ENCODE data around the gene WDFY3. TPM values are rescaled to one million over a fixed set of nuclear protein-coding genes. Genes with fewer than 3 reads are reported as not detected.

The WDFY3 gene
- total and polyA plus RNA-seq, 2 donors (not counting 1 experiment from before 2014, with no cell fraction given) = 0.05 to 0.36 TPM

GRCh38 chr4:84697159-84697558 is 269.3 kb downstream of the WDFY3 start:
- ATAC-seq (ENCODE audit: low read depth) = no peak
- no peak overlapping the region for H3K4me3 ChIP-seq (ENCODE audit: control extremely low read depth in 1 of 5, extremely low read depth in 1 of 5, insufficient read depth in 1 of 5, low read depth in 2 of 5, low read length in 4 of 5)
- H3K79me2 ChIP-seq (ENCODE audit: control insufficient read depth, insufficient read depth, low read length) = no peaks in the 10 kb centered on the region
- H3K27me3 ChIP-seq (replicated peaks in 1 of 4; ENCODE audit: control extremely low read depth in 1 of 4, control insufficient read depth in 3 of 4, insufficient read depth in 4 of 4, low read length in 3 of 4) = no peaks in the 10 kb centered on the region
- Mint-ChIP-seq H3K27ac (no peak overlapping the region), H3K27me3 (no peaks in the 10 kb centered on the region), H3K4me1 (no peaks in the 10 kb centered on the region), H3K4me3 (no peak overlapping the region), H3K9me3 (ENCODE audit: insufficient read depth) (no peaks in the 10 kb centered on the region)
- peaks cover 0 to 5% (median 0%) of the 10 kb centered on the region in 3 donors for H3K9me3 ChIP-seq (ENCODE audit: control extremely low read depth in 1 of 3, control insufficient read depth in 2 of 3, insufficient read depth in 1 of 3, low read length in 2 of 3)
- no peaks in the 10 kb centered on the region for H3K36me3 ChIP-seq (replicated peaks in 1 of 2; ENCODE audit: control extremely low read depth in 1 of 2, control insufficient read depth in 1 of 2, extremely low read depth in 1 of 2, insufficient read depth in 2 of 2, low read length in 1 of 2)
- no peaks in the 10 kb centered on the region for H3K4me1 ChIP-seq (ENCODE audit: control insufficient read depth in 2 of 2, insufficient read depth in 2 of 2, low read length in 2 of 2)
- no peaks in the 10 kb centered on the region for H4K20me1 ChIP-seq (ENCODE audit: control insufficient read depth, insufficient read depth, low read length, poor library complexity, severe bottlenecking)
- TF ChIP-seq EZH2 (IDR thresholded peaks at IDR 0.05; ENCODE audit: borderline replicate concordance, insufficient read depth, low read depth, low read length, poor library complexity, severe bottlenecking) = no peak
- TF ChIP-seq CTCF (IDR thresholded peaks at IDR 0.05) = no peak
- H3K4me2 ChIP-seq (replicated peaks; ENCODE audit: low read depth, low read length, poor library complexity, severe bottlenecking) = no peak overlapping the region
- DNase-seq = no peak
- CTCF ChIA-PET = no interaction called here
- no peak overlapping the region for H2AFZ ChIP-seq (ENCODE audit: insufficient read depth, low read depth, low read length, poor library complexity, severe bottlenecking)
- intact Hi-C loops (cut with micrococcal nuclease) = no loop called here
- H3K9ac ChIP-seq (ENCODE audit: low read length) = no peak overlapping the region
- POLR2A ChIA-PET = no interaction called here
- WGBS (ENCODE audit: insufficient coverage) = no CpG with 5 or more reads among the region's 2 CpGs
- H3K27ac ChIP-seq (ENCODE audit: low read length in 2 of 2) = no peak overlapping the region

- Histone ChIP-seq H3K27me3 (replicated peaks in 1 of 4; ENCODE audit: control extremely low read depth in 1 of 4, control insufficient read depth in 3 of 4, insufficient read depth in 4 of 4, low read length in 3 of 4) (no peaks in the 10 kb centered on the region), H3K4me3 (ENCODE audit: control extremely low read depth in 1 of 5, extremely low read depth in 1 of 5, insufficient read depth in 1 of 5, low read depth in 2 of 5, low read length in 4 of 5) (no peak overlapping the region), H2AFZ (ENCODE audit: insufficient read depth, low read depth, low read length, poor library complexity, severe bottlenecking) (no peak overlapping the region), H3K4me2 (replicated peaks; ENCODE audit: low read depth, low read length, poor library complexity, severe bottlenecking) (no peak overlapping the region), H3K36me3 (replicated peaks in 1 of 2; ENCODE audit: control extremely low read depth in 1 of 2, control insufficient read depth in 1 of 2, extremely low read depth in 1 of 2, insufficient read depth in 2 of 2, low read length in 1 of 2) (no peaks in the 10 kb centered on the region), H3K79me2 (ENCODE audit: control insufficient read depth, insufficient read depth, low read length) (no peaks in the 10 kb centered on the region), H3K27ac (ENCODE audit: low read length in 2 of 2) (no peak overlapping the region), H4K20me1 (ENCODE audit: control insufficient read depth, insufficient read depth, low read length, poor library complexity, severe bottlenecking) (no peaks in the 10 kb centered on the region), H3K9me3 (ENCODE audit: control extremely low read depth in 1 of 3, control insufficient read depth in 2 of 3, insufficient read depth in 1 of 3, low read length in 2 of 3) (no peaks in the 10 kb centered on the region), H3K9ac (ENCODE audit: low read length) (no peak overlapping the region), H3K4me1 (ENCODE audit: control insufficient read depth in 2 of 2, insufficient read depth in 2 of 2, low read length in 2 of 2) (no peaks in the 10 kb centered on the region)
- Mint-ChIP-seq H3K9me3 (ENCODE audit: insufficient read depth) (no peaks in the 10 kb centered on the region), H3K27ac (no peak overlapping the region), H3K4me1 (no peaks in the 10 kb centered on the region), H3K27me3 (no peaks in the 10 kb centered on the region), H3K4me3 (no peak overlapping the region)
- intact Hi-C loops (cut with micrococcal nuclease) = no loop called here
- WGBS (ENCODE audit: insufficient coverage) = 75% methylated on average over 1 of the region's 1 CpG
- ChIA-PET POLR2A (no interaction called here), CTCF (no interaction called here)
- DNase-seq = no peak
- TF ChIP-seq CTCF (IDR thresholded peaks at IDR 0.05) = no peak
- TF ChIP-seq EZH2 (IDR thresholded peaks at IDR 0.05; ENCODE audit: borderline replicate concordance, insufficient read depth, low read depth, low read length, poor library complexity, severe bottlenecking) = no peak
- ATAC-seq (ENCODE audit: low read depth) = no peak
These were observed 274.7 kb downstream of the WDFY3 start for GRCh38 chr4:84691800-84692199.

Measured in B cell (primary cell).